HG03280 (cell line): ENCODE data around the gene SLC27A4.

Experiments used
- ATAC-seq: cut with Tn5 transposase; IDR thresholded peaks from one replicate; pipeline ENCODE4 v1.9.1; 2021; ENCODE audit warnings: mild to moderate bottlenecking, moderate library complexity; ENCODE audit not compliant: unreplicated experiment

SLC27A4 gene

GRCh38 chr9:128339761-128340690 is at the start of gene SLC27A4:
Gene SLC27A4 (plus strand): TSS chr9:128340527. CDS start chr9:128343133, 2,606 bp downstream.
- ATAC-seq: peak; percentile 81

GRCh38 chr9:128292009-128292408 is 48.3 kb upstream of the SLC27A4 start:
- no peak for ATAC-seq

GRCh38 chr9:128293091-128293490 is 47.2 kb upstream of the SLC27A4 start:
- no peak for ATAC-seq

- ATAC-seq: no peak
Observed at GRCh38 chr9:128294142-128294541, 46.2 kb upstream of the SLC27A4 start.

- no peak for ATAC-seq
Observed at GRCh38 chr9:128296340-128297220, 43.7 kb upstream of the SLC27A4 start.

GRCh38 chr9:128297221-128297773 is 43.0 kb upstream of the SLC27A4 start:
- no peak for ATAC-seq

GRCh38 chr9:128298535-128299482 is 41.5 kb upstream of the SLC27A4 start:
- ATAC-seq: no peak

GRCh38 chr9:128304136-128304970 is 36.0 kb upstream of the SLC27A4 start:
- ATAC-seq: no peak

- ATAC-seq: no peak
Observed at GRCh38 chr9:128304971-128305288, 35.4 kb upstream of the SLC27A4 start.

GRCh38 chr9:128309551-128309950 is 30.8 kb upstream of the SLC27A4 start:
- ATAC-seq: no peak

- no peak for ATAC-seq
Observed at GRCh38 chr9:128310461-128310860, 29.9 kb upstream of the SLC27A4 start.

- no peak for ATAC-seq
Observed at GRCh38 chr9:128314697-128315096, 25.6 kb upstream of the SLC27A4 start.

GRCh38 chr9:128316421-128316820 is 23.9 kb upstream of the SLC27A4 start:
- ATAC-seq: no peak

- no peak for ATAC-seq
Observed at GRCh38 chr9:128317629-128318028, 22.7 kb upstream of the SLC27A4 start.

- ATAC-seq: no peak
Observed at GRCh38 chr9:128321343-128321742, 19.0 kb upstream of the SLC27A4 start.

GRCh38 chr9:128321879-128322403 is 18.4 kb upstream of the SLC27A4 start:
- ATAC-seq: peak; percentile 16

GRCh38 chr9:128322404-128323211 is 17.7 kb upstream of the SLC27A4 start, which contains the start of the genes COQ4 and TRUB2:
Gene COQ4 (plus strand): TSS chr9:128322839. CDS start chr9:128322859, 20 bp downstream.
Gene TRUB2 (minus strand): TSS chr9:128322447. CDS start chr9:128322408, 39 bp downstream.
- ATAC-seq: peak; percentile 73

- no peak for ATAC-seq
Observed at GRCh38 chr9:128323212-128323730, 17.1 kb upstream of the SLC27A4 start.
